ENCODE data around the gene TGFBR3.

The TGFBR3 gene

GRCh38 chr1:91798241-91798648, 87.7 kb downstream of the TGFBR3 start:
- no peak for DNase-seq

DNA sequence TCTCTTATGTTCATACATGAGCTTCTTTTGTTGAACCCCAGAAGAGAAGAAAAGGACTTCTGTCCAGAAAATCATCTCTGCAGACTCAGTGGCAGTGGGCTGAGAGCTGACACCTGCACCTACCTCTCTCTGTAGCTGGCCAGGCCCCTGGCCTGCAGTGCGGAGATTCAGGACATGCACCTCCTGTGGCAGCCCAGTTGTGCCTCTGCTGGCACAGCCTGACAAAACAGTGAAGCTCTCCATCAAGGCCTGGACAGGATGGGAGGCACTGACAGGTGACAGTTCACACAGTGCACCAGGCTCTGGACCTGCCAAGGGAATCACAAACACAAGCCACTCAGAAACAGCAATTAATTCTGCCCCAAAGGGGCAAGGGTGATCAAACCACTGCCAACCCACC, 88.8 kb downstream of the TGFBR3 start:
- DNase-seq = no peak

DNA sequence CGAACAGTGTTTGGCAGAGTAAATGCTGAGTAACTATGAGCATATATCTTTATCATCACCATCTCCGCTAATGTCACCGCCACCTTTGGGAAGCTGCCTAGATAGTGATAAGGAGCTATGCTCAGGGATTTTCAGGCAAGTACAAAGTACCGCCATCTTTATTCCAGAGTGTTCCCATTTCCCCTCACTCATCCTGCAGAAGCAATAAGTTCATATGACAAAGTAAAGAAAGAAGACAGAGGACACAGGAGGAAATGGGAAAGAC, 89.6 kb downstream of the TGFBR3 start:
- DNase-seq = no peak

DNA sequence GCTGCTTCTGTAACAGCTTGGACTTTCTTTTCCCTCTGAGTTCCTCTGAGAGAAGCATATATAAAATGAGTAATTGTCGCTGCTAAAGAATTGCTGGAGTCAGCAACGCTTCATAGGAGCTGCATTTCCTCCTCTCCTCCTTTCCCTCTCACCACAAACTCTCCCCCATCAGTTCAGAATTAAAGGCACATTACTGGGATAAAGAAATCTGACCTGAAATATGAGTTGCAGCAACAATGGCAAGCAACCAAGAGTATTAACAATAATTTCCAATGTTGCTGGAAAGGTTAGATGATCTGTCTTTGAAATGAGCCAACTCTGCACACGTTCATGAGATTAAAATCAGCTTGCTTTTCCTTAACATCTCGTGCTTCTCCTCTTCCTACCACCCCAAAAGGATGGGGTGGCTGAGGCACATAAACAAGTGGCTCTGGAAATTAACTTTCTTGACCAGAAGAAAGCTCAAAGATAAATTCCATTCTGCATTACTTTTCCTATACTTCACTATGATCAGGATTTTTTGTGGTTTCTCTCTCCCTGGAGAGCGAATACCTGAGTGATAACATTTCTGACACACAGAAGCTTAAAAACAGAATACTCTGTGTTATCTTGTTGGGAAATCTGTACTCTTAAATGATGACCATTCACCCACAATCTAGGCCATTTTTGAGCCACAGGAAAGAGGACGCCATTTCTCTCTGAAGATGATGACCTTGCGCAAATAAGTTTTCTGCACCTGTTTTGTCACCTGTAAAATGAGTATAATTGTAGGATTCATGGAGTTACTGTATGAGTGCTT, 90.2 kb downstream of the TGFBR3 start:
- DNase-seq = no peak

- no peak for DNase-seq
Measured at GRCh38 chr1:91793877-91794276, 92.1 kb downstream of the TGFBR3 start.

DNA sequence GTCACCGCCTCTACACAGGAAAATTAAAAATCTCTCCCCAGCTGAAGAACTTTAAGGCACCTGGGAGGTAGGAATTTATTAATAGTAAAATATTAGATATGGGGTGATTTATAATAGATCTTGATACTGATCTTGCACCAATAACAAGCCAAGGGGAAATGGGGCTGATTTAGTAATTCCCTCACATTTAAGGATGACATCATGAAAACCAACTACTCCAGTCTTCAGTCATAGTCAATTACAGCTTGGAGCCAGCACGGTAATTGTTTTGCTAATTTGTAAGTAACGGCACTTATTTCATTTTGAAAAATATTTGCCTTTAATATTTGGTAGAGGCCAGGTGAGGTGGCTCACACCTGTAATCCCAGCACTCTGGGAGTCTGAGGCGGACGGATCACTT, 92.8 kb downstream of the TGFBR3 start:
- DNase-seq = no peak

- DNase-seq = no peak
Measured at GRCh38 chr1:91792489-91793071, 93.4 kb downstream of the TGFBR3 start.

- DNase-seq = no peak
Measured at GRCh38 chr1:91791691-91792488, 94.1 kb downstream of the TGFBR3 start.

DNA sequence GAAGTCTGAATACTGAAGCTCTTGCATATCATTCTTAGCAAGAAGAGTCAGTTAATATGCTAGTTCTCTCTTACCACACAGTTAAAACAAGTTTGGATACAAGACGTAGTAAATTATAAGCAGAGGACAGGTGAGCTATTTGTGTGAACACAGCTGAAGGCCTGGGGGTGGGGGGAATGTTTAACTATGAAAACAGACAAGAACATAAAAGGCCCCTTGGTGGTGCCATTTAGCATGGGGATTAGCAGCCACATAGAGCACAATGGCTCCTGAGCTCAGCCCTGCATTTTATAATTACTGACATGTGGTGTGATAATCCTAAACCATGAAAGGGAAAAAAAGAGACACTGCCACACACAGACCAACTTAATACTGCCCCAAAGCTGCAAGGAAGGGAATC, 94.8 kb downstream of the TGFBR3 start:
- DNase-seq = no peak

DNA sequence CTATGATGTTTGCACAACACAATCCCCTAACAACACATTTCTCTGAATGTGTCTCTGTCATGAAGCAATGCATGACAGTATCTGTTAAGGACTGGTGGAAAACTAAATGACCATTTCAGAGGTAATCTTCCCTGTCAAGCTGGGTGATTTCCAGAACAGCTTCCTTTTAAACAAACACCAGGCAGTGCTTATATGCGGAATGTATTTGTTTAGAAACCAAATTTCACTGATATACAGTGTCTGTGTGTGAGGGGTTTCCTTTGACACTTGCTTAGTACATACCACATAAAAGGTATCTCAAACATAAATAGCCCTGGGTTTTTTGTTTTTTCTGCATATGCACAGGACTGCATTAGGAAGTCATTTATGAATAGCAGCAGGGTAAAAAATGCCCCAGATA, 95.6 kb downstream of the TGFBR3 start:
- no peak for DNase-seq

- no peak for DNase-seq
Measured at GRCh38 chr1:91789273-91789997, 96.5 kb downstream of the TGFBR3 start.

- no peak for DNase-seq
Measured at GRCh38 chr1:91787919-91788318, 98.0 kb downstream of the TGFBR3 start.

GRCh38 chr1:91784616-91785015, 101.3 kb downstream of the TGFBR3 start:
- no peak for DNase-seq

- DNase-seq = no peak
Measured at GRCh38 chr1:91784191-91784590, 101.8 kb downstream of the TGFBR3 start.

DNA sequence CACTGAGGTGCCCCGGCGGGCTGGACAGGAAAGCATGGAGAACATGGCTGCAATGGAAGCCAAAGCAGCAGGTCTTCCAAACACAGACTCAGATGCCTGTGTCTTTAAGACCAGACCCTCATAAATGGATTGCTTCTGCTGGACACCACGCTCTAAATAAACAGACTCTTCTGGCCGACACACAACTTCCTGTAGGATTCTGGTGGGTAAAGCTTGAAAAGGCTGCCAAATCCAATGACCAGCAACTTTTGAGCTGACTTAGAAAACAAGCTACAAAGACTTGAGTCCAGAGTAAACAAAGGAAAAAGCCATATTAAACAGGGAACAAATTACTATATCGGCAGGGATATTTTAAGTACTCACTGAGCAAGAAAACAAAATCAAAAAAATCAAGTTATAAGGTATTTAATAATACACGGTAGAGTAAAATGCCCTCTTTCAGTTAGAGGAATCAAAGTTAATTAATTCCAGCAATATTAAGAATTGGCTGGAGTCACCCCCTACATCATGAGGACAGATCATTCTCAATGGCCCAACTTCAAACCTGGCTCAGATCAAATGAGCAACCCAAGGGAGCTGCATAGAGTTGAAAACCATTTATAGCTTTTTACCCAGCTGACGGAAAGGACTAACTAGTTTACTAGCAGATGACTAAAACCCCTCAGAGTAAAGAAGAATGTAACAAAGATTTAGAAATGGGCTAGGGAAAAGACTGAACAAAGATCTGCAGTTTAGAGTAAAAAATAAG, 102.4 kb downstream of the TGFBR3 start:
- DNase-seq = no peak

GRCh38 chr1:91781901-91782622, 103.9 kb downstream of the TGFBR3 start:
- DNase-seq = no peak

DNA sequence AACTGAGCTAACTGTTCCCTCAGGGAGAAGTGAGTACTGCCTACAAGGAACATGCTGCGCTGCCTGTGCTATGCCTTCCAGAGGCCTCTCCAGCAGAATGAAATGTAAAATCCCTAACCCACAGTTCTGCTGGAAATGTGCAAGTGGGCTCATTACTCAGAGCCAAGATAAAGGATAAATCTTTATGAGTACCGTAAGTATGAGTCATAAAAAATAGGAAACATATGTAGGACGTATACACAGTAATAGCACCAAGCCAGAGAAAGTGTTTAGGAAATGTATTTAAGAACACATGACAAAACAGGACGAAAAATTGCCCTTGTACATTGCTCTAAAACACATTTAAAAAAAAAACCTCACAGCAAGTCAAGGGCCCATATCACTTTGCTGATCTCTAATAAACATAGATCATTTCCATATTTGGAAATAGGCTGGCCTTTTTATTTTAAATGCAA, 104.6 kb downstream of the TGFBR3 start:
- DNase-seq = no peak

DNA sequence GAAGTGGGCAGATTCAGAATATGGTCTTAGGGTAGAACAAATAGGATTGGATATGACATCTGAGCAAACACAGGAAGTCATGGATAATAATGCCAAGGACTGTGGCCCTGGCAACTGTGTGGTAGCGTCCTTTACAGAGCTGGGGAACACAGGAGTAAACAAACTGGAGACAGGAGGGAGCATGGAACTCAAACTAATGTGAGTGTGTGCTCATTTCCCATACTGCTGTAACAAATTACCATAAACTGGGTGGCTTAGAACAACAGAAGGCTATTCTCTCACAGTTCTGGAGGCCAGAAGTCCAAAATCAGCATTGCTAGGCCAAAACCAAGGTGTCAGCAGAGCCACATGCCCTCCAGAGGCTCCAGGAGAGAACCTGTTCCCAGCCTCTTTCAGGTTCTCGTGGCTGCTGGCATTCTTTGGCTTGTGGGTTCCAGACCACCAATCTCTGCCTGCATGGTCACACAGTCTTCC, 106.4 kb downstream of the TGFBR3 start:
- DNase-seq = no peak

GRCh38 chr1:91778964-91779363, 107.0 kb downstream of the TGFBR3 start:
- no peak for DNase-seq

DNA sequence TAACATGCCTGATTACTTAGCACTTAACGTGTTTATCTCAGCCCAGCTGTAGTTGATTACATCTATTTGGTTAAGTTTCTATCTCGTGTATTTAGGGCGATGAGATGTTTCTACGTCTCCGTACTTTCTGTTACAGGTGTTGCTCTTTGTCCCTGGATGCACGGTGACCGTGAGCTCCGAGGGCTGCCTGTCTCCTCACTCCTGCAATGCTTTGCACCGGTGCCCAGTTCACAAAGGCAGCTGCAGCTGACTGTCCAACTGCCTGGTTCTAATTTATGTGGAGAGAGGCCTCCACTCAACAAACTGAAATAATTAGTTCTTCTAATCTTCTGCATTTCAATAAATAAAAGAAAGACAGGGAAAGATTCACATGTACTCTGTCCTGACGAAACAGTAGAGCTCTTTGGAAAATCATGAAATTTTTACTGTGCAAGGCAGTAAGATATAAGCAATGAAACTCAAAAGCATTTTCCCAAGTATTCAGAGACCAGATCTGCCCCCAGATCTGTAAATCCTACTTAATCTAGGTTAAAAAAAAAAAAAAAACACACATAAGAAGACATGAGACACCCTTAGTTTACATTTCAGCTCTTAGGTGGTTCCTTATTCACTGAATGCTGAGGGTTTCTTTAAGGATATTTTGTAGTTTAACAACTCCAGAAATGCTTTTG, 108.2 kb downstream of the TGFBR3 start:
- DNase-seq = no peak

DNA sequence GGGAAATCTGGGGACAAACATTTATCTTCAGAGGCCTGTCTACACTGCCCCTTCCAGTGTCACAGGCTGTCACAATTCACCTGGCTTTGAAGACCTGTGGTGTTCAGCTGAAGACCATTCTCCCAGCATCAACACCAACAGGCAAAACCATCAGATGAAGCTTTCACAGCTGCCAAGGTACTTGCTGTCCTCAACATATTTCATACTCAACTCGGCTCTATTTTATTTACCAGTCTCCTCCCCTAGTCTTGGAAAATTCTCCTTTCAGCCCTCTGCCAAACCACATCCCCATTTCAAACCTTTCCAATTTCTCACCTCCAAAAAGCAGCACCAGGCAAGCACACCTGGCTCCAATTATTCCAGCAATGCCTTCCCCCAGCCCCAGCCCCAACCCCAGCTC, 108.8 kb downstream of the TGFBR3 start:
- DNase-seq = no peak

All from stimulated activated CD4-positive, alpha-beta T cell treated with anti-CD3 and anti-CD28 coated beads, Interleukin-12 subunit alpha, Interleukin-12 subunit beta, amount 100 ng/mL, for 4 hours (primary cell).